NCI-H345 (cell line): Measurements from ENCODE around the gene C1orf35.

Experiments
- DNase-seq: peaks from one replicate; lab custom pipeline; 2025; lab: John Stamatoyannopoulos, UW

Gene C1orf35

GRCh38 chr1:228102791-228103620 is at the start of gene C1orf35:
Gene C1orf35 (minus strand): TSS chr1:228103325. CDS start chr1:228103227, 98 bp downstream.
- DNase-seq, result peak; percentile 96

- no peak for DNase-seq
These were observed 49.8 kb upstream of the C1orf35 start for GRCh38 chr1:228152918-228153258.

- DNase-seq, result no peak
These were observed 49.2 kb upstream of the C1orf35 start for GRCh38 chr1:228152097-228152917.

GRCh38 chr1:228151180-228151925 is 48.2 kb upstream of the C1orf35 start:
- no peak for DNase-seq

- DNase-seq, result no peak
These were observed 47.5 kb upstream of the C1orf35 start for GRCh38 chr1:228150461-228151179.

GRCh38 chr1:228150120-228150460 is 47.0 kb upstream of the C1orf35 start:
- DNase-seq, result no peak

GRCh38 chr1:228149406-228150119 is 46.4 kb upstream of the C1orf35 start, which contains the start of gene GJC2:
Gene GJC2 (plus strand): TSS chr1:228149930. CDS start chr1:228157759, 7,829 bp downstream.
- DNase-seq, result no peak

GRCh38 chr1:228148935-228149405 is 45.8 kb upstream of the C1orf35 start:
- no peak for DNase-seq

GRCh38 chr1:228148196-228148861 is 45.2 kb upstream of the C1orf35 start:
- no peak for DNase-seq

- no peak for DNase-seq
These were observed 44.6 kb upstream of the C1orf35 start for GRCh38 chr1:228147768-228148167.

GRCh38 chr1:228147151-228147693 is 44.1 kb upstream of the C1orf35 start:
- DNase-seq, result no peak

- no peak for DNase-seq
These were observed 43.5 kb upstream of the C1orf35 start for GRCh38 chr1:228146417-228147150.

- DNase-seq, result no peak
These were observed 42.6 kb upstream of the C1orf35 start for GRCh38 chr1:228145463-228146416.

- no peak for DNase-seq
These were observed 41.8 kb upstream of the C1orf35 start for GRCh38 chr1:228144993-228145343.

GRCh38 chr1:228144193-228144992 is 41.3 kb upstream of the C1orf35 start:
- no peak for DNase-seq

GRCh38 chr1:228143480-228144192 is 40.5 kb upstream of the C1orf35 start:
- DNase-seq, result no peak

GRCh38 chr1:228142701-228143136 is 39.6 kb upstream of the C1orf35 start:
- no peak for DNase-seq
